Kidney capillary endothelial cell (primary cell): ENCODE results near the gene SLC9C1.

Source experiments
- DNase-seq: peaks from one replicate; pipeline ENCODE4 v3.0.0-alpha.2; 2018; ENCODE audit warnings: low spot score

The SLC9C1 gene

DNA sequence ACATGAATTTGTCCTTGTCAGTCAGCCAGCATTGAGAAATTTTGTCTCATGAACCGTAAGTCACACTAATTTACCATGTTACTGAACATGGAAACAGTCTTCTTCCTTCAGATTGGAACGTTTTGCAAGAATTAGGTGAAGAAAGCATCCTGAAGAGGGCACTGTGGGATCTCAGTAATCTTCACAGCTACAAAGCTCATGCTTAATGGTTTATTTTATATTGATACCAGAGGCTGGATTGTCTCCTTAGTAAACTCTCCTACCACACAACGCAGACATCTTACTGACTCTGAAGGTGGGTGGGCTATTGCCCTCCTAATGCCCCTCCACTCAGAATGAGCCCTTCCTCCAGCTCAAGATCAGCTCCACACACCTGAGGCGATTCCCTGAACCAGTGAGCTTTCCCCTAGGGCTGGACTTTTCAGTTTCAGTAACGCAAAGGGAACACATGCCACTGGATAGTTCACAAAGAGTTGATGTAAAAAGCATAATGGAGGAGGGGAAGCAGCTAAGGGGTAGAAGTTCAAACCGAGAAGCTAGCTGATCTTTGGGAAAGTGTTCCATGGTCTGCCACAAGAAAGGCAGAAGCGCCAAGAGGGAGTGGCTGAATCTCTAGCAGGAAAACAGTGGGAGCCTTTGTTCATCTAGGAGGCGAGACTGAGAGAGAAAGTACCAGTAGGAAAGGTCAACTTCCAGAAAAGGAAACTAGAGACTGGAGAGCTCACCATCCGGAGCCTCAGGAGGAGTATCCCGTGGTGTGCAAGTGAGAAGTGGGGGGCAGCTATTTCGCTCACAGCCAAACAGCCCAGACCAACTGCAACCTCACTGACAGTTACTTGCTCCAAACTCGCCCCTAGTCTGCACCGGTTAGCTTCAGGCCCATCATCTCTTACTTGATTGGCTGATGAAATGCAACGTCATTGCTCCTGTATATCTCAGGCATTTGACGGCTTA, at the start of gene SLC9C1:
Gene SLC9C1, minus strand, starts transcription at position 849 of the 954 bp plus-strand sequence. CDS start 7,425 bp downstream, outside the sequence.
- DNase-seq = peak; percentile 58

DNA sequence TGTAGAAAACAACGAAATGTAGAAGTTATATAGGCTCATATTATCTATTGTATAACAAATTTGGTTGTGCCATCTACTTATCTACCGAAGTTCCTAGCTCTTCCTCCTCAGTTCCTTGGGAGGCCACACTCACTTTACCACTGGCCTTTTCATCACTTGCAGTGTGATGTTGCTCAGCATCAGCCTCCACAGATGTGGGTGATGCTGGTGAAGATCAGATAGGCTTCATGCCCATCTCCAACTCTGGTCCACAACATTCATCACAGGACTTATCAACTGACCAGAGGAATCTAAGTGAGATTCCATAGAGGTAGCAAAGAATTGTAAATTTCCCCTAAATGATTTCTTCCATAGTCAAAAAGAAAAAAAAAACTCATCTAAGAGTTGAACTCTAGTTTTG, 47.4 kb upstream of the SLC9C1 start:
- no peak for DNase-seq

DNA sequence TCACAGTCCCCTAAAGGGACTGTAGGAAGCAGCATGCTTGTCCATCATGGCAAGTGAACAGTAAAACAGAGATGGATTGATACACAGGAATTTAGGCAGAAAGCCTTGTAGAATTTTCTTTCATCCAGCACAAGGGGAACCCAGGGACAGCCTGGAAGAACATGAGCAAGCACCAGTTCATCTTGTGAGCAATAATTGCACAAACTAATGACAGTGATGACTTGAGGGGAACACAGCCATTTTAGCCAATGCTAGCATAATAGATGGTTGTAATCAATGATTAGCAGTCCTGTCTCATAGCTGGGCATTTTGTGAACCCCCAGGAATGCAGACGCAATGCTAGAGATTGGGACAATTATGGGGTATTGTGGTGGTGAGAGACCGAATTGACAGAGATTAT, 45.6 kb upstream of the SLC9C1 start:
- DNase-seq = no peak

DNA sequence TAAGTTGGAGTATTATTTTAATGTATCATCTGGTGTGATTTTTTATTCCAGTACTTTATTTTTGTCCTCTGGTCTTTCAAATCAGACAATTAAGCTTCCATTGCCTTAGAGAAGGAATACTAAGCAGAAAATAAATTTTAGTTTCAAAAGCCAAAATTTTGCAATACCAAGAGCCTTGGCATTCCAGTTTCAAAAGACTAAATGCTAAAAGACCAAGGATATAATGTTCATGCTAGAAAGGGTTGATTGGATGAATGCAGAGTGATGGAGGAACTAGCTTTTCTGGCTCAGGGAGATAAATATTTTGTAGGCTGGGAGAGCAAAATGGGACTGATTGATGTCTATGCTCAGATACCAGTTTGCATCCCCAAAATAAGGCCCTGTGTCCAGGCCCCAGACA, 45.1 kb upstream of the SLC9C1 start:
- no peak for DNase-seq

DNA sequence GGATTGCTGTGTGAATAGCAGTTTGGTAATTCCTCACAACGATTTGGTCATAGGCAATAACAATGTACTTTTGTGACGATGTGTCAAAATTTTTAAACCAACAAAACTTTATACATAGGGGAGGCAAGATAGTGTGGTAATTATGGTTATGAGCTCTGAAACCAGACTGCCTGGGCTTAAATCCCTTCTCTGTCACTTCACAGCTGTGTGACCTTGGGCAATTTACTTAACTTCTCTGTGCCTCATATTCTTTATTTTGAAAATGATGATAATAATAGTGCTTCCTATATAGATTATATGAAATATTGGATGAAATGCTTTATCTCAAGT, 44.7 kb upstream of the SLC9C1 start:
- DNase-seq = no peak

DNA sequence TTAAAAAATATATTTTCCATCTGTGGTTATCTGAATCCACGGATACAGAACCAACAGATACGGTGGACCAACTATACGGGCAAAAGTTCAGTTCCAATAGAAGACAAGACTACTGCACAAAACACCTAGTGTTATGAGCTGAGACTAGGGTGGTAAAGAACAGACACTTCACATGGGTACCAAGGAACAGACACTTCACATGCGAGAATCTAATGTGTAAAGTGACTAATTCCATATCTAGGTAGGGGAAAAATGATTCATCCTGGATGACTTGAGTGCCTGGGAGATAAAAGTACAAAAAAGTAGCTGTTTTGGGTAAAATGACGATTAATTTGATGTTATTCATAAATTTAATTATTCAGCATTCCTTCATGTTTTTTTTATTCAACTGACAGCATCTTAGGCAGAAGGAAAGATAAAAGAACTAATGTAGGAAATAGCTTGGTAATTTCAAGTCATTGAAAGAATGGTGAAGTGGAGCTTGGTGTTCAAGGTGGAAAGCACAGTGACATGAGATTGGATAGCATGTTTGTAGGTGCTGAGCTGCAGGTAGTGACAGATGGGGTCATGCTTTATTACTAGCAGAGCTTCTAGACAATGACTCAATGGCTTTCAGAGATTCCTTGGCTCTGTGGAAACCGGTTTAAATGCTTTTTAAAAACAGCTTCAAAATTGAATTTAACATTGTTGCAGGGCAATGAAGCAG, 44.2 kb upstream of the SLC9C1 start:
- no peak for DNase-seq

DNA sequence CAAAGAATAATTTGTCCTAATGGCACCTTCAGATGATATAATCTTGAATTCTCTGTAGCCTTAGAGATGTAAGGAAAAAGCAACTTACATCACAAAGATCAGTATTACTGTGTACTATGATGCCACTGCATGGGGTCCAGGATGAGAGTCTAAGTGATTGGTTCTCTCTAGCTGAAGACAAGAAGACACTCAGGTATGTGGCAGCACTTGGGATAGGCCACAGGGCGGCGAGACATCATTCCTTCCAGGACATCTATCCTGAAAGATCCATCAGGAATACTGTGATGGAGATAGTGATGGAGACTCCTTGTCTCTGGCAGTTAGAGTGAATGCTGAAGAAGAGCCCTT, 41.4 kb upstream of the SLC9C1 start:
- DNase-seq = no peak

DNA sequence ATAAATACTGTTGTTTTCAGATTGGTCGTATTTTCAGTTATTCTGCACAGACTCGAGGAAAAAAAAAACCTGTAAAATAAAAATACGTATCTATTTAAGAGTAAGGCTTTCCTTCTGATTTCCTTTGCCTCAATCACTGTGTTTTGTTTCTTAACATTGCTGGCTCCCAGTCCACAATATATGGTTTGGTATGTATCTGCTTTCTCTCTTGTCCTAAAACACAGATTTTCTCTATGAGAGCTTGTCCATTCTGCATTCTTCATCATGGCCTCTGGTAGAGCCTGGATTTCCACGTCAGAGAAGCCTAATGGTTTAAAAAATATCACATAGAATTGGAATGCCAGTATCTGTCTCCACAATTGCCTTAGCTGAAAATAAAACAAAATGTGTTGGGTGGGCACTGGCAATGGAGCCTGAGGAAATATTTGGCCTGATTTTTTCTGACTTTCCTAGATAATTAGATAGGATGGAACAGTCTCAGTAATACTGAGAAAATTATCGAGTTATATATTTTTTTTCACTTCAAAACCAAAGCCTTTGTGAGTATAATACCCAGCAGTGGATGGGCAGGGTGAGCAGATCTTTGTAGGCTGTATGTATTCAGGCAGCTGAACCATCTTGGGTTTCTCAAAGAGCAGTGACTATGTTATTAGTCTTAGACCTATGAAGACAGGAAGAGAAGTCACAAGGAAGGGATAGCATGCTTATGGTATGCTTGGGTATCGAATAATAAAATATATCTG, 40.8 kb upstream of the SLC9C1 start:
- no peak for DNase-seq

DNA sequence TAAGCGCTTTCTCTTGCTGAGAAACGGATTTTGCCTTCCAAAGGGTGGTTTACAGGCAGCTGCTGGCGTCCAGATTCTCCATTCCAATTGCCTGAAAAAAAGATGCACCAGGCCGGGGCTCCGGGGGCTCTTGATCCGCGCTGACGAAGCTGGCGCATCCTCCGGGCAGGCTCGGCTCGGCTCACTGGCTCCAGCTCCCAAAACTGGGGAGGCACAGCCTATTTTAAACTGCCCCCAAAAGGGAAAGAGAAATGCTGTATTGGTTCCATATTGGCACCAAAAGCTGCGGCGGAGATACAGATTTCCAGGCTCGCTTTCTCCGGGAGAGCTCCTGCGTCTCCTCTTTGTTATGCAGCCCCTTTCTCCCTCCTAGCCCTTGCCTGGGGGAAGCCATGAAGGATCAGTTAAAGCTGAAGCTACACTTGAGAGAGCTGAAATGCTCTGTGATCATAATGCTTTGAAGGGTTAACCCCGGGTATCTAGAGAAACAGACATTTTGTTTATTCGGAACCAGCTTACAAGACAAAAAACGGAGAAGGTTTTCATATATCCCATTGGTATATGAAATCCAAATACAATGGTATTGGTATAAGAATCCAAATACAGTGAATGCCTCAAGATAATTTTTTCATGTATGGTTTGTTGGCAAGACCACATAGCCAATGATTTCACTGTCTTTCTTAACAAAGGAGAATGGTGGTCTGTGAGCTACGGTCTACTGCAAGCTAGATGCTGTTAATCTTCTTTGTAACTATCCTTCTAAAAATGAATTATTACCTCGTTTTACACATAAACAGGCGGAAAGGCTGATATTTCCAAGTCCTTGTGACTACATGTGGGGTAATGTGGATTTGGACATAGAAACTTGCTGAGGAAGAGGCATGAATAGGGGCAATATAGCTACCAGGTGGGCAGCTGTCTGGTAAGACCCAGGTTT, 39.6 kb upstream of the SLC9C1 start:
- peak; percentile 15 for DNase-seq

DNA sequence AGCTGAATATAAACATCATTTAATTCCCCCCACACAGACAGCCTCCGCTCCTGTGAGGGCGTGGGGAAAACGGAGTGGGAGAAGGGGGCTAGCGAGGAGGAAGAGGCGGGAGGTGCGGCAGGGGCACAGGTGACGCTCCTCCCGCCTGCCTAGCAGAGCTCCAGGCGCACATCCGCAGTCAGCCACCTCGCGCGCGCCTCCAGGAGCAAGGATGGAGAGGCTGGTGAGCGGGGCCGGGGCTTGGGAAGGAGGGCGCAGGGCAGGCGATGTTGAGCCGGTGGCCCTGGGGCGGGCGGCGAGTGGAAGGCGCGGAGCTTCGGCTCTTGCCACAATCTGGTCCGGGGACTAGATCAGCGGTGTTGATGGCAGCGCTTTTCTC, 39.0 kb upstream of the SLC9C1 start, which contains the start of gene CD200:
Gene CD200, plus strand, starts transcription at position 155 of the 379 bp plus-strand sequence. Its CDS starts 57 bp downstream, at position 212.
- no peak for DNase-seq

DNA sequence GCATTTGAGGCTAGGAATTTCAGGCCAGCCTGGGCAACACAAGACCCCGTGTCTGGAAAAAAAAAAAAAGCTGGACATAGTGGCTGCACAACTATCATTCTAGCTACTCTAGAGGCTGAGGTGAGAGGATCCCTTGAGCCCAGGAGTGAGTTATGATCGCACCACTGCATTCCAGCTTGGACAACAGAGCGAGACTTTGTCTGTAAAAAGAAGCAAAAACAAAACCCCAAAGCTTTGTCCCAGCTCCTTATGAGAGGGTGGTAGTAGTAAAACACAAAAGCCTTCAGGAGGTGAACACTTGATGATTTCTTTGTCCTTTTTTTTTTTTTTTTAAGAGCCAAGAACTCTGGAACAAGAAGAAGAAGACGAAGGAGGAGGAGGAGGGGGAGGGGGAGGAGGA, 37.8 kb upstream of the SLC9C1 start:
- DNase-seq = no peak

DNA sequence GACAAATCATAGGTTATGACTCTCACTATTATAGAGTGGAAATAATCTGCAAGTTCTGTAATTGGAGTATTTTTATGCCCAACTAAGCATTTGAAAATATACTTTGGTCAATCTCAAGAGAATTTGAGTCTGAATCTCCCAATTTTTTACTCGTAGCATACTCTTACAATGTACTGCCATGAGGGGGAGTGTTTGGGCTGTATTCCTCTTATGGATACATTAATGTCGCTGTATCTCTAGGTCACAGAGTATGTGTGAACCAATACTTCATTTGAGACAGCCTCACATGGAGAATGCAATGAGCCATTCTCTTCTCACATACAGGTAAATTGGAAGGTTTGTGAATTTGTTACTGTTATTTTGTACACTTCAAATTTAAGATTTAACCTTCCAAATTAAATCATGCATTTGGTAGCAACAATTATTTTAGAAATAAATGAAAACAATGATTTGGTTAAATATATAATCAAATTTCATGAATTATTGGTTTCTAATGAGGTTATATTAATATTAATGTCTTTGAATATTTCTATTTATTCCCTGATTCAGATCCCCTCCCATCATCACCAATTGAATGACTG, 33.4 kb upstream of the SLC9C1 start:
- peak; percentile 52 for DNase-seq

DNA sequence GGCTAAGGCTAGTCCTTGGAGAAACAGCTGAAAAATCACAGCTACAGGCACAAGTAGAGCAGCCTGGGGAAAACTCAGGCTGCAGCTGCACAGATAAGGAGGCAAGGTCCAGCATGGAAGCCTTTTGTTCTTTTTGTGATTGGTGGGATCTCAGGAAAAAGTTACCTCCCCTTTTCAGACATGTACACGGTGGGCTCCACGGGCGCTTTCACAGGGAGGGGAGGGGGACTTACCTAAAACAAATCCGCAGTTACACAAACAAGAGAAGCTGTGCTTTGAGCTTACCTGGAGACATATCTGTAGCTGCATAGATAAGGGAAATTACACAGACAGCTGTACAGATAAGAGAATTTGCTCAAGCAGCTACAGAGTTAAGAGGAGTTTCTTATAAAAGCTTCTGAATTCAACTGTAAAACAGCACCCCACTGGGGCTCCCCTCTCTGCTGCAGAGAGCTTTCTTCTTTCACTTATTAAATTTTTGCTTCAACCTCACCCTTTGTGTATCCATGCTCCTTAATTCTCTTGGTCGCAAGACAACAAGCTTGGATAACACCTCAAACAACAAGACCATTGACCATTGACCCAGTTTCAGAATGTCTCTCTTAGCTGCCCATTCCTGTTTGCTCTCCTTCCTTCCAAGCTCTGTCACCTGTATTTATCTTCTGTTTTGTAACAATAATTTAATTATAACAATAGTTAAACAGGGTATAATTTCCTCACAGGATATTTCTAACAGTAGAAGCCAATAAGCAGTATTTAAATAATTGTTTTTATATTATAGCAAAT, 28.0 kb upstream of the SLC9C1 start:
- DNase-seq = no peak

DNA sequence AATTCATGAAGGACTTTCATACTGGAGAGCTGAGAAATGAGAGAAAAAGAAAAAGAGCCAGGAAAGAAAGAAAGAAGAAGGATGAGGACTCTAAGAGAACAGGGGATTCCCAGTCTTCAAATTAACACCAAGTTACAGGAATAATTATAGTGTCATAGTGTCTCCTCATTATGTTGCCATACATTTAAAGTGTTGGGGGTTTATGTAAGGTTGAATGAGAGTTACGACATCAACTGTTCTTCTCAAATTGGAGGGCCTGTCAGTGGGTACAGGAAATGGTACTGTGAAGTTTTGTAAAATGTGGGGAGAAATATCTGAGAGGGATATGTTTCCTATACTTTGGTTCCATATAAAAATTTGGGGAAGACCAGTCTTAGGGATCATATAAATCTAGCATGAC, 26.7 kb upstream of the SLC9C1 start:
- no peak for DNase-seq

DNA sequence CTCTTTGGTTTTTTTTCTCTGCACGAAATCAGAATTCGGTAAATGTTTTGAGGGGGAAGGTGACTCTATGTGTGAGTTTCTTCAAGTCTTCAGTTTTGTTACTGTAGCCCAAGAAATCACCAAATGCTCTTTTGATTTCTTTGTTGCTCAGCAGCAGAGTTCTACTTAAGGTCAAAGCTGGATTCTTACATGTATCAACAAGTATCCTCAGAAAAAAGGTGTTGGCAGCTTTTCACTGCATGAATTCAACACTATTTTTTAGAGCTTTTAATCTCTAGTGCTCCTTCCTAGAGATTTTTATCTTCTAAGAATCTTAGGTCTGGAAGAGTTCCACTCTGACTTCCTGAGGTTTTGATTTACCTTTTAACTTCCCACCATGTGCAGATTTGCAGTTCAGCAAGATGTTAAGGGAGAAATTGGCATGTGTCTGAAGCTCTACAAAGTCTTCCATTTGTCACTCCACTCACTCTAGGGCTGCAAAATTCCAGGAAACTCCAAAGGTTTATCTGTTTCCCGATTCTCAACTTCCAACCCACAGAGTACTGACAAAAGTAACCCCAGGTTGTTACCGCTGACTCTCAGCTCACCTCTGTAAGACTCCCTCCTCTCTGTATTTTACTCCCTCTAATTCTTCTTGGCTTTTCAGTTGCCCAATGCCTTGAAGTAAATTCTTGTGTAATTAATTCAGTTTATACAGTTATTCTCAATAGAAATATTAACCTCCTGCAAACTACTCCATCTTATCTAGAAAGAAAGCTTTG, 25.7 kb upstream of the SLC9C1 start:
- no peak for DNase-seq

DNA sequence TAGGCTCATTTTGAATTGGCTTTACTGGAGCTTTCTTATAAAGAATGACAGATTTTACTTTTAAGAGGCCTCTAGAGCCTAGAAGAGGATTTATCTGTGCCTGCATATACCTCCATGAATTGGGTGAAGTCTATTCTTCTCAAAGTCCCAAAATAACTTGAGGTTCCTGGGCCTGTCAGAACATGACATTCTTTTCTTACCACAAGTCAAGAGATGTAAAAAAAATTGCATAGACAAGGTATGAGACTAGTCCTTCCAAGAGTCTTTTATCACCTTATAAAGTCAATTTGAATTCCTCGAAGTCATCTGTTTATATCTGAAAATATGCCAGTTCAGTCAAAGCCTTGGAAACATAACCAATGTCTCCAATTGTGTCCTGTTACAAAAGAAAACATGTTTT, 21.8 kb upstream of the SLC9C1 start:
- no peak for DNase-seq

DNA sequence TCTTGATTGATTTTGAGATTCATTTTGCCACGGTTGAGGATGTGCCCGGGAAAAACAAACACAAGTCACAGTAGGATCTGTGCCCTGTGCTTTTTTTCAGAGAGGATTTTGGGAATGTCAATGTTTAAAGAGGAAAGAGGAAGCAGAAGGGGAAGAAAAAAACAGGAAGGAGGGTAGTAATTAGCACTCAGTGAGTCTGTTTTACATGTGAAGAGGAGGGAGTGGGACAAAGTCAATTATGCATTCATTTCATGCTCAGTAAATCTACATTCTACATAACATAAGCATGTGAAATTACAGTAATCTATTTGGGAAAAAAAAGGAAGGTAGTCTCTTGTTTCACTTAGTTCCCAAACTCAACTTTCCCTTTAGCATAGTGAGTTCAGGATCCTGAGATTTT, 20.6 kb upstream of the SLC9C1 start:
- no peak for DNase-seq

DNA sequence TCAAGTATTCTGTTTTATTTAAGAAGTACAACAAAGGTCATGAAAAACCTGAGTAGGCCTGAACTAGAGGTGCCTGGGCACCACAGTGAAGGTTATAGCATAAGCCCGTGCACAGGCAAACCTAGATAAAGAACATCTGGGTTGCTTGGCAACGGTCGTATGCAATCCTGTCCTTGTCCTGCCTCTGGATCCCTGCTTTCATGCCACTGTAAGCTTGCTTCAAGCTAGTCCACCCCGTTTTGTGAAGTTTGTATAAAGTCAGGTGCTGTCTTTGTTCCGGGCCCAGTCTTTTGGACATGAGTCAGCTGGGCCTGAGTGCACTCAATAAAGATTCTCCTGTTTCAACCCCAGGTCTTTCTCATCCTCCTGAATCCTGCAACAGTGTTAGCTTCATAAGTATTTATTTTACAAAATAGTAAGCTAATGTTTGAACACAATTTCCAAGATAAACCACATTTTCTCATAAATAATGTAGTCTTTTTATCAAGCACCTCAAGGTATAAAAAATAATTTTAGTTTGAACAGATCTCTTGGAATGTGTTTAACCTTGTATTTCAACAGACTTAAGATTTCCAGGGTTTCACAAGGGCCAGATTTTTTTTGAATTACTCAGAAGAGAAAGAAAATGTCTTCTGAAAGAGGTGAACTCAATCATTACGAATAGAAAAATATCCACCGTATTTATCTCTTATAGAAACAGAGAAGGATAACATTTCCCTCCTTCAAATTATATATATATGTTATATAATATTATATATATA, 14.3 kb upstream of the SLC9C1 start:
- no peak for DNase-seq

DNA sequence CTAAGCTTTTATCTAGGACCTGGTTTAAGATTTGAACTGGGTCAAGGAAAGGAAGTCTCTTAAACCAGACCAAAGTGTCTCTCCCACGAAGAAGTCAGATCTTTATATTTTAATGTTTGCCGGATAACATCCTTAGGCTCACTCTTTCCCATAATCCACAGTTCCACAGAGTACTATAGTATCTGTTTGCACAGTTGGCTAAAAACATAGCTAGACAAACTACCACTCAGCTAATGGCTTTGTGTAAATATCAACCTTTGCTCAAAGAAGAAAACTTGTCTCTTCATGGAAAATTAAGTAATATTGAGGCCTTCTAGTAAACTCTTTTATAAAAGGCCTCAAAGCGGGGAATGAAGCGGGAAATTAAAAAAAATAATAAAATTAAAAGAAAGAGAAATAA, 13.5 kb upstream of the SLC9C1 start:
- no peak for DNase-seq
